A673 (cell line): ENCODE results near the gene LAMA3.

Source experiments
- CTCF ChIP-seq: fragments of 300-800, 200-600 bp; sonication (generic); conservative IDR thresholded peaks from 2 replicates; pipeline ENCODE4 v1.5.1; 2017; ENCODE audit warnings: low read depth, mild to moderate bottlenecking, antibody characterized with exemption, low read length, moderate library complexity, mixed read lengths
- EZH2 ChIP-seq: fragments of 200-600 bp; sonication (generic); IDR thresholded peaks from 2 replicates; pipeline ENCODE4 v1.6.1; 2017; ENCODE audit warnings: borderline replicate concordance, low read depth, mild to moderate bottlenecking, mixed read lengths, antibody characterized with exemption, low read length; ENCODE audit not compliant: poor library complexity, severe bottlenecking

GRCh38 chr18:23835091-23835490 is 145.8 kb downstream of the LAMA3 start:
- TF ChIP-seq EZH2 (no peak), CTCF (no peak)
